HAP-1 (cell line): Measurements from ENCODE around the gene ZNFX1.
A peak's percentile ranks its signal among the peaks of the same experiment; 100 is the strongest.
"Not testable (repeated sequence)": the region's sequence is repeated elsewhere in the genome, so short reads cannot be mapped to it uniquely, and the experiment has no call there.

Experiments used
- DNase-seq, 2 experiments: peaks; one replicate each; pipeline ENCODE4 v3.0.0-alpha.2; 2016 to 2020; ENCODE audit warnings: low spot score in 2 of 2
- H3K27me3 ChIP-seq: fragments of 250-450 bp; sonication (Bioruptor Pico); 2 replicates; pipeline ENCODE4 v1.5.1; 2020; ENCODE audit warnings: low read depth, mild to moderate bottlenecking, moderate library complexity
- H3K36me3 ChIP-seq: fragments of 250-450 bp; sonication (Bioruptor Pico); replicated peaks from 2 replicates; pipeline ENCODE4 v1.5.1; 2020; ENCODE audit warnings: mild to moderate bottlenecking
- H3K4me1 ChIP-seq: fragments of 250-450 bp; sonication (Bioruptor Pico); 2 replicates; pipeline ENCODE4 v1.5.1; 2020; ENCODE audit warnings: mild to moderate bottlenecking
- H3K4me3 ChIP-seq: fragments of 250-450 bp; sonication (Bioruptor Pico); 2 replicates; pipeline ENCODE4 v1.5.1; 2020; ENCODE audit warnings: mild to moderate bottlenecking, moderate library complexity
- H3K9me3 ChIP-seq: fragments of 250-450 bp; sonication (Bioruptor Pico); 2 replicates; pipeline ENCODE4 v1.5.1; 2020; ENCODE audit warnings: mild to moderate bottlenecking, moderate library complexity
- in situ Hi-C: fragments of 300-500 bp; cut with MboI; formaldehyde crosslinking; loops from 3 replicates; pipeline ENCODE4 v1.14.3; 2020; ENCODE audit warnings: low sequenced_read_pairs, inconsistent platforms, mixed read lengths

Gene ZNFX1

GRCh38 chr20:49308875-49309274 is 31.0 kb upstream of the ZNFX1 start:
- in situ Hi-C loops, result no loop called here
- Histone ChIP-seq H3K9me3 (no peaks in the 10 kb centered on the region), H3K27me3 (no peaks in the 10 kb centered on the region), H3K36me3 (no peaks in the 10 kb centered on the region), H3K4me3 (no peak overlapping the region), H3K4me1 (no peaks in the 10 kb centered on the region)
- no peak for DNase-seq

DNA sequence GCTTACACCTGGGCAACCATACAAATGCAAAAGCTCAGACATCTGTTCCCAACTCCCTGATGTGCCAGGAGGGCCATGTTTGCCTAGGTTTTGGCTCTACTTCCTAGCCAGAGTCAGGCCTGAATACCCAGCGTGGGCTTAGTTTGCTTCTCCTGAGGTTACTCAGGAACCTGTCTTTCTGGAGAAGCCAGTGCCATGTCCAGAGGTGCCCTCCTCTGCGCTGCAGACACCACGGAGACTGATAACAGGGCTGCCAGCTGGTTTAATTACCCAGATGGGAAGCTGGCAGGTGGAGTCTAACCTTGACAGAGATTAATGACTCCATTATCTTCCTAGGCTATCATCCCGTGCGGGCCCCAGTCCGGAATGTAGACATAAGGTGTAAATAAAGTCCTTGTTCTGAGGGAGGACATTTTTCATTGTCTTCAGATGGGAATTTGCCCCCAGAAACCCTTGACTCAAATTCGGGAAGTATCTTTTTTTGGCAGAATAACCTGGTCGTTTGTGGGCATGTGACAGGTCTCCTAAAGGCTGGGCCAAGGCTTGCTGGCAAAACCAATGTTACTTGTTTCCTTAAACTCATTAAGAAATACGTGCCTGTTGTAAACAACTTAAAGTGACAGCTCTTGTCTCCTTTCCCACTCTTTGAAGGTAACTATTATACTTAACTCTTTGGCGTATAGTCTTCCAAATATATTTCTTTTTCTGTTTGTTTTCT is 29.2 kb upstream of the ZNFX1 start:
- H3K36me3 ChIP-seq, result no peaks in the 10 kb centered on the region
- H3K4me1 ChIP-seq, result no peaks in the 10 kb centered on the region
- no peak overlapping the region for H3K4me3 ChIP-seq
- in situ Hi-C loops, result no loop called here
- no peak for DNase-seq
- no peaks in the 10 kb centered on the region for H3K9me3 ChIP-seq
- H3K27me3 ChIP-seq, result no peaks in the 10 kb centered on the region

DNA sequence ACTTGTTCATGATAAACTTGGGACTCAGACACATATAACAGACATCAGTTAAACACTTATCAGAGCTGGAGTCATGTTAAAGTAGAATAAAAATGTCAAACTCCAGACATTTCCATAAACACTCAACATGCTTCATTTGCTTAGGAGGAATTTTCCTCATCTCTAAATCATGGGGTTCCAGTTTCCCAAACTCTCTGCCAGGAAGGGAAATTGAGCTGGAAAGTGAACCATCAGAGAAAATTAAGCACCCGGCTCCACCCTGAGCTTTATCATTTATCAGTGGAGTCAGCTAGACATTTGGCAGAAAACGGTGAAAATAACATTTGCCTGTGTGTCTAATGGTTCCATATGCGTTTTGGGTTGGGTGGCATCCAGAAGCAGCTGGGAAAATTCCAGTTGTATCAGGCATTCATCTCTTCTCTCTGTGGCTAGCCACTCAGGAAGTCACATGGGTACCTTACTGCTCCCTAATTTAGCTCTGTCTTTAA is 25.3 kb upstream of the ZNFX1 start:
- Histone ChIP-seq H3K9me3 (no peaks in the 10 kb centered on the region), H3K4me3 (no peak overlapping the region), H3K36me3 (no peaks in the 10 kb centered on the region), H3K4me1 (no peaks in the 10 kb centered on the region), H3K27me3 (no peaks in the 10 kb centered on the region)
- DNase-seq, result no peak
- in situ Hi-C loops, result no loop called here

DNA sequence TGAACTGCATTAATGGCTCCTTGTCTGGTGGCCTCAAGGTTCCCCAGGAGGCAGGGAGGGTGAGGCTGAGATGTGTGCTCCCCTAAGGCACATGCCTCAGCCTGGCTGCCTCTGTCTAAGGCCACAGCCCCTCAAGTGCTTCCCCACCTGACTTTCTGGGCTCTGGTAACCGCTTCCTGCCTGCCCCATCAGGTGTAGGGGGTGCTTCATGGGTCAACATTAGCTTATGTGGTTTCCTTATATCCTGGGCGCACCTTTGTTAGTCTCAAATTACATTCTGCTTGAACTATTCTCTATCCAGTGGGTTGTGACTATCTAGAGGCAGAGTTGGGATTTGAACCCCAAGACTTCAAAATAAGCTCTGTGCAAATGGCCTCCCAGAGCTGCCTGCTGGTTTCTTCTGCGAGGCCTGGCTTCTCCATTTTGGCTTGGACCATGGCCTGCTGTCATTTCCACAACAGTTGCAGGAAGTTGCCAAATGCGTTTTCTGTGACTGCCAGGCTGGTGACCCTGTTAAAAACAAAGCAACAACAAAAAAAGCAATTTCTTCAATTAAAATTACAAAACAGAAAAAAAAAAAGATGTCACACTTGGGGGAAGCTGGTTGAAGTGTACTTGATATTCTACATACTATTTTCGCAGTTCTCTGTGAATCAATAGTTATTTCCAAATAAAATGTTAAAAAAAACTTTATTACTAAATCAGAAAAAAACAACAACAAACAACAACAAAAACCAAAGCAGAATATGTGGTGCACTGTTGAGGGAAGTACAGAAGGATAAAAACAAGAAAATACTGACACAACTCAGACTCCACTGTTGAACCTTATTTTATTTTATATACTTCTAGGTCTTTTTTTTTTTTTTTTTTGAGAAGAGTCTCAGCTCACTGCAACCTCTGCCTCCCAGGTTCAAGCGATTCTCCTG is 20.0 kb upstream of the ZNFX1 start:
- Histone ChIP-seq H3K4me1 (no peaks in the 10 kb centered on the region), H3K27me3 (no peaks in the 10 kb centered on the region), H3K4me3 (no peak overlapping the region), H3K36me3 (no peaks in the 10 kb centered on the region; the same call in 1 of the 2 replicates), H3K9me3 (no peaks in the 10 kb centered on the region)
- in situ Hi-C loops, result no loop called here
- no peak for DNase-seq

DNA sequence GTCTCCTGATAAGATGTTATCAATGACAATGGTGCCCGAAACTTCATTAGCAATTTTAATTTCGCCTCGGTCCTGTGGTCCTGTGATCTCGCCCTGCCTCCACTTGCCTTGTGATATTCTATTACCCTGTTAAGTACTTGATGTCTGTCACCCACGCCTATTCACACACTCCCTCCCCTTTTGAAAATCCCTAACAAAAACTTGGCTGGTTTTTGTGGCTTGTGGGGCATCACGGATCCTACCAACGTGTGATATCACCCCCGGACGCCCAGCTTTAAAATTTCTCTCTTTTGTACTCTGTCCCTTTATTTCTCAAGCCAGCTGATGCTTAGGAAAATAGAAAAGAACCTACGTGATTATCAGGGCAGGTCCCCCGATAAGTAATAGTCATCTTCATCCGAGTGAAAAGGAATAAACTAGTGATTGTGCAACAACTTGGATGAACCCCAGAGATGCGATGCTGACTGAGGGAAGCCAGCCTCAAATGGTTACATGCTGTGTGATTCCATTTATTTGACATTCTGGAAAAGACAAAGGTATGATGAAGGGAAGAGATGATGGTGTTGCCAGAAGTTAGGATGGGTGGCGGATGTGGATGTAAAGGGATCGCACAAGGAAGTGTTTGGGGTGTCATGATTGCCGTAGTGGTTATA is 16.3 kb upstream of the ZNFX1 start:
- H3K4me1 ChIP-seq, DNase-seq, in situ Hi-C loops, H3K27me3 ChIP-seq, H3K4me3 ChIP-seq, H3K9me3 ChIP-seq: not testable (repeated sequence)
- H3K36me3 ChIP-seq, result peaks cover 22% of the 10 kb centered on the region

GRCh38 chr20:49293122-49293521 is 15.3 kb upstream of the ZNFX1 start:
- Histone ChIP-seq H3K27me3 (no peaks in the 10 kb centered on the region), H3K36me3 (peaks cover 32% of the 10 kb centered on the region), H3K9me3 (no peaks in the 10 kb centered on the region), H3K4me1 (no peaks in the 10 kb centered on the region), H3K4me3 (no peak overlapping the region)
- in situ Hi-C loops, result no loop called here
- DNase-seq, result no peak

GRCh38 chr20:49292010-49292409 is 14.2 kb upstream of the ZNFX1 start:
- DNase-seq, result no peak
- H3K4me3 ChIP-seq, result no peak overlapping the region
- in situ Hi-C loops, result no loop called here
- H3K27me3 ChIP-seq, result no peaks in the 10 kb centered on the region
- no peaks in the 10 kb centered on the region for H3K9me3 ChIP-seq
- no peaks in the 10 kb centered on the region for H3K4me1 ChIP-seq
- H3K36me3 ChIP-seq, result peaks cover 43% of the 10 kb centered on the region

GRCh38 chr20:49291200-49291599 is 13.3 kb upstream of the ZNFX1 start:
- no peaks in the 10 kb centered on the region for H3K27me3 ChIP-seq
- H3K4me1 ChIP-seq, result no peaks in the 10 kb centered on the region; the same call in 1 of the 2 replicates
- H3K36me3 ChIP-seq, result peaks cover 51% of the 10 kb centered on the region
- no peak overlapping the region for H3K4me3 ChIP-seq
- DNase-seq, result peak in 1 of 2 experiments; percentile 6
- H3K9me3 ChIP-seq, result 0 out of 2 replicates have a peak, but pooled peaks cover 1% of the 10 kb centered on the region
- in situ Hi-C loops, result no loop called here

- H3K36me3 ChIP-seq, result peaks cover 56% of the 10 kb centered on the region
- no peaks in the 10 kb centered on the region; the same call in 1 of the 2 replicates for H3K4me1 ChIP-seq
- no peak overlapping the region for H3K4me3 ChIP-seq
- peak in 1 of 2 experiments; percentile 4 for DNase-seq
- in situ Hi-C loops, result no loop called here
- no peaks in the 10 kb centered on the region for H3K27me3 ChIP-seq
- 0 out of 2 replicates have a peak, but pooled peaks cover 2% of the 10 kb centered on the region for H3K9me3 ChIP-seq
Measured at GRCh38 chr20:49290608-49291191, 12.8 kb upstream of the ZNFX1 start.

DNA sequence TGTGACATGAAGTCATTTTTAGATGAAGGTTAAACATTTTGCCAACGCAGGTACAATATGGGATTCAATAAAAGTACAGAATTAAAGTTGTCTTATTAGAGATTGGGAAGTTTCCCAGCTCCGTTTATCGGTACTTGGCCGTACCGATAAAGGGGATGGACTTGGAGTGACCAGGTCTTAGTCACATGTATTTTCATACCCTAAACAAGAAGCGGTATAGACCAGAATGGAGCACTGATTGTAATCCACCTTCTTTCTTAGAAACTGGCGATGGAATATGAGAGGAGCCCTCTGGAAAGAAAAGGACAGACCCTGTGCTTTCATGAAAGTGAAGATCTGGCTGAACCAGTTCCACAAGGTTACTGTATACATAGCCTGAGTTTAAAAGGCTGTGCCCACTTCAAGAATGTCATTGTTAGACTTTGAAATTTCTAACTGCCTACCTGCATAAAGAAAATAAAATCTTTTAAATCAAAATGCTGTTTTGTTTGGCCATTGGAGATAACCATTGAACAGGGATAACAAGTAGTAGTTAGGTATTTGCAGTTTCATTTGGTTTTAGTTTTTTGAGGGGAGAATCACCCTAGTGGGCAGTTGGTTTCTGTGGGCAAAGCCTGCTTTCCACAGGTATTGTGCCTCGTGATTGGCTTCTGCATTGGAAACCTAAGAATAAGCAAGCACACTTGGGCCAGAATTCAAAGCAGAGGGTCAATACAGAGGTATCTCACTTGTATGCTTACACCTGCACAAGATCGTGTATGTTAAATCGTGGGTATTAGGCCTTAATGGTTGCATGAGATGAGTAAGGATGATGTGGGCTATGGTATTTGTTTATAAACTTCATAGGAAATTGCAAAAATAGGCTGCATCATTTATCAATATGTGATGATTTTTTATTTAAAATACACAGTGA is 11.2 kb upstream of the ZNFX1 start:
- in situ Hi-C loops, result no loop called here
- Histone ChIP-seq H3K9me3 (0 out of 2 replicates have a peak, but pooled peaks cover 2% of the 10 kb centered on the region), H3K4me1 (peaks cover 14% of the 10 kb centered on the region), H3K36me3 (peaks cover 72% of the 10 kb centered on the region), H3K27me3 (no peaks in the 10 kb centered on the region), H3K4me3 (no peak overlapping the region)
- DNase-seq, result no peak

DNA sequence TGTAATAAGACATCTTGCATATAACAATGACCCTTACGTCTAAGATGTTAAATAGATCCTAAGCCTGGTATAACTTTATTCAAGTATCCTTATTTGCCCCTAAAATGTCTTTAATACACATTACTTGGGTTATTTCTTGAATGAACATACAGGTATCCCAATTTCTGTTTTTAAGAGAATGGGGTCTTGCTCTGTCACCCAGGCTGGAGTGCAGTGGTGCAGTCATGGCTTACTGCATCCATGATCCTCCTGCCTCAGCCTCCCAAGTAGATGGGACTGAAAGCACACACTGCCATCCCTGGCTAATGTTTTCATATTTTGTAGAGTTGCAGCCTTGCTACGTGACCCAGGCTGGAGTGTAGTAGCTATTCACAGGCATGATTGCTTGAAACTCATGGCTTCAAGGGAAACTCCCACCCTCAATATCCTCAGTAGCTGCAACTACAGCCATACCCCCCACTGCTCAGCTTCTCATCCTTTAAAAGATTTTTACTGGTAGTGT is 10.4 kb upstream of the ZNFX1 start:
- H3K36me3 ChIP-seq, result peaks cover 80% of the 10 kb centered on the region
- 0 out of 2 replicates have a peak, but pooled peaks cover 2% of the 10 kb centered on the region for H3K9me3 ChIP-seq
- DNase-seq, result no peak
- no peak overlapping the region for H3K4me3 ChIP-seq
- in situ Hi-C loops, result no loop called here
- no peaks in the 10 kb centered on the region for H3K27me3 ChIP-seq
- peaks cover 21% of the 10 kb centered on the region for H3K4me1 ChIP-seq

GRCh38 chr20:49287555-49288249 is 9.8 kb upstream of the ZNFX1 start:
- no peaks in the 10 kb centered on the region for H3K27me3 ChIP-seq
- H3K36me3 ChIP-seq, result peaks cover 86% of the 10 kb centered on the region
- H3K4me3 ChIP-seq, result no peak overlapping the region
- H3K9me3 ChIP-seq, result 0 out of 2 replicates have a peak, but pooled peaks cover 2% of the 10 kb centered on the region
- in situ Hi-C loops, result no loop called here
- H3K4me1 ChIP-seq, result peaks cover 26% of the 10 kb centered on the region
- DNase-seq, result peak in 1 of 2 experiments; percentile 8
